ENCODE data around the gene REM2.

Gene REM2

DNA sequence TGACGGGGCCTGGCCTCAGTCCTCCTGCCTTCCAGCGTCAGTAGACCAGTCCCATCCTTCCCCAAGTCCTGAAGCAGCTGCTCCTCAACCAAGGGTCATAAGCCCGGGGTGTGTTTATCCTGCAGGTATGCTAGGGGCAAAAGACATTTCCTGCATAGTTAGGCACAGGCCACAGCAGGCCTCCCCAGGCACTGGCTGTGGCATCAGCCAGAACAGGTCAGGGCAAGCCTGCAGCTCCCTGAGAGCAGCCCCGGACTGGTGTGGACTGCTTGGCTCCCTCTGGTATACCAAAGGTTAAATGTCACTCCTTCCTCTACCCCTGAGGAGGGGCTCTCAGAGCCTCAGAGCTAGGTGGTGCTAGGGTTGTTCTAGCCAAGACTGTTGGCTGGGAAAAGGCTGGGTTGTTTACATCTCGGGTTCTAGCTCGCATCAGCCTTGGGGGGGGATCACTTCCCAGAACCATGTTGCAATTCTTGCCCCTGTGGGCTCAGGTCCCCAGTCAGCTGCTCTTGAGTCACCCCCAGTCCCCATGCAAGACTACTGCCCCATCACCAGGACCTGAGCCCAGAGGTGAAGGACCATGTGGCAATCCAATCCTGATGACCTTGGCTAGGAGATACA, 43.8 kb upstream of the REM2 start:
- TF ChIP-seq, protein P1, sequence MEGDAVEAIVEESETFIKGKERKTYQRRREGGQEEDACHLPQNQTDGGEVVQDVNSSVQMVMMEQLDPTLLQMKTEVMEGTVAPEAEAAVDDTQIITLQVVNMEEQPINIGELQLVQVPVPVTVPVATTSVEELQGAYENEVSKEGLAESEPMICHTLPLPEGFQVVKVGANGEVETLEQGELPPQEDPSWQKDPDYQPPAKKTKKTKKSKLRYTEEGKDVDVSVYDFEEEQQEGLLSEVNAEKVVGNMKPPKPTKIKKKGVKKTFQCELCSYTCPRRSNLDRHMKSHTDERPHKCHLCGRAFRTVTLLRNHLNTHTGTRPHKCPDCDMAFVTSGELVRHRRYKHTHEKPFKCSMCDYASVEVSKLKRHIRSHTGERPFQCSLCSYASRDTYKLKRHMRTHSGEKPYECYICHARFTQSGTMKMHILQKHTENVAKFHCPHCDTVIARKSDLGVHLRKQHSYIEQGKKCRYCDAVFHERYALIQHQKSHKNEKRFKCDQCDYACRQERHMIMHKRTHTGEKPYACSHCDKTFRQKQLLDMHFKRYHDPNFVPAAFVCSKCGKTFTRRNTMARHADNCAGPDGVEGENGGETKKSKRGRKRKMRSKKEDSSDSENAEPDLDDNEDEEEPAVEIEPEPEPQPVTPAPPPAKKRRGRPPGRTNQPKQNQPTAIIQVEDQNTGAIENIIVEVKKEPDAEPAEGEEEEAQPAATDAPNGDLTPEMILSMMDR (IDR thresholded peaks at IDR 0.05; ENCODE audit: low read depth, low read length) = no peak
- DNase-seq (ENCODE audit: extremely low read depth, low read depth) = no peak

DNA sequence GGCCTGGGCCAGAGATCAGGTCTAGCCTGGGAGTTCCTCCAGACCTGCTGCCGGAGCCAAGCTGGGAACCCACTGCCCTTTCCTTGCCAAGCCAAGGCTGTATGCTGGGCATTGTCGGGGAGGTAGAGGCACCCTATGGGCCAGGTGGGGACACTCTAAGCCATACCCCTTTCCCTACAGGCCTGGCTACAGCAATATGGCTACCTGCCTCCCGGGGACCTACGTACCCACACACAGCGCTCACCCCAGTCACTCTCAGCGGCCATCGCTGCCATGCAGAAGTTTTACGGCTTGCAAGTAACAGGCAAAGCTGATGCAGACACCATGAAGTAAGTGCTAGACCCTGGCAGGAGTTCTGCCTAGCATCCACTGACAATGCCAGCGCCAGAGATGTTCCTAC, 41.7 kb upstream of the REM2 start:
- no peak for DNase-seq (ENCODE audit: extremely low read depth, low read depth)
- TF ChIP-seq, protein P1 (IDR thresholded peaks at IDR 0.05; ENCODE audit: low read depth, low read length) = no peak

DNA sequence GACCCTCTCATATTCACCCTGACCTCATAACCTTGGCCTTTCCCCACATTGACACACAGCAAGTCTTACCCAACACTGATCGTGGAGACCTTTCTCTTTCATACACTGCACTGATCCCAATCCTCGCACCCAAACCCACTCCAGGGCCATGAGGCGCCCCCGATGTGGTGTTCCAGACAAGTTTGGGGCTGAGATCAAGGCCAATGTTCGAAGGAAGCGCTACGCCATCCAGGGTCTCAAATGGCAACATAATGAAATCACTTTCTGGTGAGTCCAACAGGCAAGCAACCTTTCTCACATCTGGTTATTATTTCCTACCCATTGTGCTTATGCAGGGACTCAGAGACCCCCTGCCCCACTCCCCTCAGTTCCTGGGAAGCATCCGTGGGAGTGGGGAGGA, 41.3 kb upstream of the REM2 start:
- TF ChIP-seq, protein P1 (IDR thresholded peaks at IDR 0.05; ENCODE audit: low read depth, low read length) = no peak
- no peak for DNase-seq (ENCODE audit: extremely low read depth, low read depth)

DNA sequence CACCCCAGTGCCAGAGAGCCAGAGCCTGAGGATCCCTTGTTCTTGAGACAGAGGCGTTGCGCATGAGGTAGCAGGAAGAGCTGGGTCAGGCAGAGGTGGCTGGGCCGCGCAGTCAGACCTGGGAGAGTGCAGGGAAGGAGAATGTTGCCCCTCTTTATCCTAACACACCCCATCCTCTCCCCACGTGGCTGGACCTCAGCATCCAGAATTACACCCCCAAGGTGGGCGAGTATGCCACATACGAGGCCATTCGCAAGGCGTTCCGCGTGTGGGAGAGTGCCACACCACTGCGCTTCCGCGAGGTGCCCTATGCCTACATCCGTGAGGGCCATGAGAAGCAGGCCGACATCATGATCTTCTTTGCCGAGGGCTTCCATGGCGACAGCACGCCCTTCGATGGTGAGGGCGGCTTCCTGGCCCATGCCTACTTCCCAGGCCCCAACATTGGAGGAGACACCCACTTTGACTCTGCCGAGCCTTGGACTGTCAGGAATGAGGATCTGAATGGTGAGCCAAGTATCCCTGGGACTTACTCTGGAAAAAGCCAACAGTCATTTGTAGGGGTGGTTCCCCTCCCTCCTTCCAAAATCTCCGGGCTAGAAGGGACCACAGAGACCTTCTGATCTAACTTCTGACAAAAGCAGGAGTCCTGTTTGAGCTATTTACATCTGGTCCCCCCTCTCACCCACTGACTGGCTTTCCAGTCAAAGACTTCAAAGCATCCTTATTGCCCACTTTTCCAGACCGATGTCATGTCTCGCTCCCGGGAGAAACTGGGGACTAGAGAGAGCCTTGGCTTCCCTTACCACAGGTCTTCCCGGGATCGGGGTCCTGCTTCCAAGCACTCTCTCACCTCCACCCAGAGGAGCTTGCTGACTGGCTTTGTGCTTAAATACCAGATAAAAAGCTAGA, 40.6 kb upstream of the REM2 start:
- TF ChIP-seq, protein P1 (IDR thresholded peaks at IDR 0.05; ENCODE audit: low read depth, low read length) = no peak
- DNase-seq (ENCODE audit: extremely low read depth, low read depth) = no peak

DNA sequence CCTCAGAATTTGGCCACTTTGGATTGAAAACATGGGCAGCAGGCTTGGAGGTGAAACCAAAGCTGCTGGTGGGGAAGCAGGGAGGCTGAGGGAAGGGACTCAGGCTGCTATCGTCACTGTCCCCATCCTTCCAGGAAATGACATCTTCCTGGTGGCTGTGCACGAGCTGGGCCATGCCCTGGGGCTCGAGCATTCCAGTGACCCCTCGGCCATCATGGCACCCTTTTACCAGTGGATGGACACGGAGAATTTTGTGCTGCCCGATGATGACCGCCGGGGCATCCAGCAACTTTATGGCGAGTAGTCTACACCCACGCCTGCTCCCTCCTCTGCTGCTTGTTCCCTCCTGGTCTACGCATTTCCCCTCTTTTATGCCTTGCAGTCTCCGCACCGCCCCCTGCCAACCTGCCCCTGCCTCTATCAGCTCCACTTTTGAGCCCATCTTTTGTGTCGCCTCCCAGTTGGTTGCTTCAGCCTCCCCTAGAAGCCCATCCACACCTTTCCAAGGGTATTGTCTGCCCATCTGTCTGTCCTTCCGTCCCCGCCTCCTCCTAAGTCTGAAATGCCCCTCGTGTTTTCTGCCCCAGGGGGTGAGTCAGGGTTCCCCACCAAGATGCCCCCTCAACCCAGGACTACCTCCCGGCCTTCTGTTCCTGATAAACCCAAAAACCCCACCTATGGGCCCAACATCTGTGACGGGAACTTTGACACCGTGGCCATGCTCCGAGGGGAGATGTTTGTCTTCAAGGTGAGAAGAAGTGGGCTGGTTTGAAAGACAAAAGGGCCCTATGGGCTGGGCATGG, 39.7 kb upstream of the REM2 start:
- TF ChIP-seq, protein P1 (IDR thresholded peaks at IDR 0.05; ENCODE audit: low read depth, low read length) = no peak
- no peak for DNase-seq (ENCODE audit: extremely low read depth, low read depth)

DNA sequence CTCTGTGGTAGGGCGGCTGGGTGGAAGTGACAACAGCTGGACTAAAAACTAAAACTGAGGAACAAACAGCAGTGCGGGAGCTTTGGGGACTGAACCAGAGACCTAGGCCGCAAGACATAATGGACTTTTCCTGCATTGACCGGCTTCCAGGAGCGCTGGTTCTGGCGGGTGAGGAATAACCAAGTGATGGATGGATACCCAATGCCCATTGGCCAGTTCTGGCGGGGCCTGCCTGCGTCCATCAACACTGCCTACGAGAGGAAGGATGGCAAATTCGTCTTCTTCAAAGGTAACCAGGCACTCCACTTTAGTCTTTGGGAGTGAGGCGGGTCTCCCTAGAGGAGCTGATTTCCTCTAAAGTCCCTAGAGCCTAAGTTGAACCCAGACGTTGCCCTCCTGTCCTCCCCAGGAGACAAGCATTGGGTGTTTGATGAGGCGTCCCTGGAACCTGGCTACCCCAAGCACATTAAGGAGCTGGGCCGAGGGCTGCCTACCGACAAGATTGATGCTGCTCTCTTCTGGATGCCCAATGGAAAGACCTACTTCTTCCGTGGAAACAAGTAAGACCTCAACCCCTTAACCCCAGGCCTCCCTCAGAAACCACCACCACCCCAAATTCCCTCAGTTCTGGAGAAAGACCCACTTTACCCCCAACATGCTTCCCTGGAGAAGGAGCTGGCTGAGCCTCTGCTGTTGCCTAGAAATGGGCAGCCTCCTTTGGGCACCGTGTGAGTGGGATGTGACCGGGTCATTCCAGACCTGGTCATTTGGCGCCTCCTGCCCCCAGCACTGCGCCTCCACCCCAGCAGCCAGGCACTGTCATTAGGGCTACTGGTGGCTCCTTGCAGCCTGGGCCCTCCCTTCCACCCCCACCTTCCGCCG, 38.6 kb upstream of the REM2 start:
- no peak for DNase-seq (ENCODE audit: extremely low read depth, low read depth)
- TF ChIP-seq, protein P1 (IDR thresholded peaks at IDR 0.05; ENCODE audit: low read depth, low read length) = no peak

Data from AG09319 (cell line).